HepG2 (cell line): ENCODE results near the gene TTLL13. TPM values are rescaled to one million over a fixed set of nuclear protein-coding genes. Genes with fewer than 3 reads are reported as not detected.
"Not testable (repeated sequence)": the region's sequence is repeated elsewhere in the genome, so short reads cannot be mapped to it uniquely, and the experiment has no call there.

Experiments used
- BCL3 ChIP-seq: sonication (generic); formaldehyde crosslinking; IDR thresholded peaks from 2 replicates; pipeline ENCODE4 v1.5.1; 2020; ENCODE audit warnings: mild to moderate bottlenecking, missing genetic modification reagents, moderate library complexity
- CREB1 ChIP-seq, 2 experiments: fragments of 450-650 bp in 1 of 2; IDR thresholded peaks; 2 replicates each; pipeline ENCODE4 v1.6.1; 2016 to 2017; ENCODE audit warnings: control low read depth in 1 of 2, mild to moderate bottlenecking in 1 of 2, missing compliant biosample characterization in 1 of 2, missing genetic modification characterization in 1 of 2
- GABPB1 ChIP-seq: IDR thresholded peaks from 2 replicates; pipeline ENCODE4 v1.6.1; 2016; ENCODE audit warnings: mild to moderate bottlenecking, missing genetic modification reagents, moderate library complexity, missing compliant biosample characterization
- HDAC2 ChIP-seq: sonication (generic); formaldehyde crosslinking; IDR thresholded peaks from 2 replicates; pipeline ENCODE4 v1.4.0; 2020; ENCODE audit warnings: missing genetic modification reagents
- HIVEP1 ChIP-seq: sonication (generic); formaldehyde crosslinking; IDR thresholded peaks from 2 replicates; pipeline ENCODE4 v1.4.0; 2020; ENCODE audit warnings: mild to moderate bottlenecking, missing genetic modification reagents
- NFYB ChIP-seq: sonication (generic); formaldehyde crosslinking; IDR thresholded peaks from 2 replicates; pipeline ENCODE4 v1.4.0; 2020; ENCODE audit warnings: missing genetic modification reagents
- RAD21 ChIP-seq: fragments of 450-650 bp; formaldehyde crosslinking; IDR thresholded peaks from 2 replicates; pipeline ENCODE4 v1.5.0; 2020; ENCODE audit warnings: mild to moderate bottlenecking
- RXRA ChIP-seq: sonication (generic); formaldehyde crosslinking; IDR thresholded peaks from 2 replicates; pipeline ENCODE4 v1.5.1; 2020; ENCODE audit warnings: missing genetic modification reagents
- SOX6 ChIP-seq, 2 experiments: fragments of 450-650 bp in 1 of 2; sonication (generic) in 1 of 2; formaldehyde crosslinking in 1 of 2; IDR thresholded peaks; 2 replicates each; pipeline versions ENCODE4 v1.4.0 to v1.6.1; 2017 to 2020; ENCODE audit warnings: antibody characterized with exemption in 1 of 2, mild to moderate bottlenecking in 1 of 2, missing genetic modification reagents in 1 of 2
- TEAD3 ChIP-seq: optimal IDR thresholded peaks from 2 replicates; pipeline ENCODE3; 2016; ENCODE audit warnings: borderline replicate concordance
- THAP11 ChIP-seq: IDR thresholded peaks from 2 replicates; pipeline ENCODE4 v1.6.1; 2016; ENCODE audit warnings: missing biosample characterization, missing genetic modification reagents
- ZNF362 ChIP-seq: sonication (generic); formaldehyde crosslinking; IDR thresholded peaks from 2 replicates; pipeline ENCODE4 v1.4.0; 2020; ENCODE audit warnings: missing genetic modification reagents, mild to moderate bottlenecking, borderline replicate concordance
- ZNF547 ChIP-seq: sonication (generic); formaldehyde crosslinking; IDR thresholded peaks from 2 replicates; pipeline ENCODE4 v1.5.1; 2020; ENCODE audit warnings: mild to moderate bottlenecking, missing genetic modification reagents
- ZNF891 ChIP-seq: sonication (generic); formaldehyde crosslinking; IDR thresholded peaks from 2 replicates; pipeline ENCODE4 v1.5.0; 2020; ENCODE audit warnings: mild to moderate bottlenecking, missing genetic modification reagents
- polyA plus RNA-seq, 8 experiments: library from polyadenylated mRNA; depleted of rRNA in 3 of 8; stranded (reverse) in 7 of 8; unstranded in 1 of 8; fragments of >200 nt; fragmentation: Illumina TruSeq in 4 of 8; extraction: Trizol in 4 of 8; gene quantifications; 2 replicates each; pipeline versions ENCODE4 v1.2.1 to v1.2.3, GENCODE V29; 2011 to 2016; ENCODE audit warnings: low read depth in 4 of 8, missing spikeins in 1 of 8, mixed read lengths in 1 of 8; ENCODE audit not compliant: insufficient read depth in 1 of 8
- total RNA-seq, 5 experiments: library from RNA; depleted of rRNA; stranded (reverse); fragments of >200 nt; fragmentation: Illumina TruSeq; extraction: Trizol; gene quantifications; 2 replicates each; pipeline ENCODE4 v1.2.3, GENCODE V29; 2016; ENCODE audit warnings: low read depth in 1 of 5
- TF ChIP-seq, protein P1 (sequence below): sonication (generic); formaldehyde crosslinking; IDR thresholded peaks from 2 replicates; pipeline ENCODE4 v1.5.0; 2020; ENCODE audit warnings: missing genetic modification reagents, mild to moderate bottlenecking, borderline replicate concordance
- TF ChIP-seq, protein P2 (sequence below): sonication (generic); formaldehyde crosslinking; IDR thresholded peaks from 2 replicates; pipeline ENCODE4 v1.4.0; 2020; ENCODE audit warnings: mild to moderate bottlenecking, missing genetic modification reagents
- TF ChIP-seq, protein P3 (sequence below): sonication (generic); formaldehyde crosslinking; IDR thresholded peaks from 2 replicates; pipeline ENCODE4 v1.4.0; 2020; ENCODE audit warnings: missing genetic modification reagents, borderline replicate concordance

The TTLL13 gene
- total and polyA plus RNA-seq, 2 of the 13 experiments (the other 11 are each of a cell fraction or from before 2014, with no cell fraction given): 0.07 to 0.29 TPM

GRCh38 chr15:90293040-90293810, 43.9 kb downstream of the TTLL13 start (continued):
- 0 out of 2 replicates have a peak, but pooled peaks have one; percentile 13 for TF ChIP-seq HDAC2
- 0 out of 2 replicates have a peak, but pooled peaks have one; percentile 36 for TF ChIP-seq RXRA
- TF ChIP-seq CREB1, SOX6 (IDR thresholded peaks at IDR 0.05): not testable (repeated sequence)
- TF ChIP-seq CREB1 (CRISPR knock-in tag; IDR thresholded peaks at IDR 0.05): peak; percentile 8; the same call in 1 of the 2 replicates
- TF ChIP-seq ZNF547 (CRISPR knock-in tag): 0 out of 2 replicates have a peak, but pooled peaks have one; percentile 37
- peak; percentile 57; the same call in 1 of the 2 replicates for TF ChIP-seq BCL3 (CRISPR knock-in tag)
- TF ChIP-seq SOX6 (CRISPR knock-in tag; IDR thresholded peaks at IDR 0.05): peak; percentile 41; the same call in 1 of the 2 replicates
- TF ChIP-seq NFYB (CRISPR knock-in tag): peak; percentile 58
- TF ChIP-seq, protein P1, sequence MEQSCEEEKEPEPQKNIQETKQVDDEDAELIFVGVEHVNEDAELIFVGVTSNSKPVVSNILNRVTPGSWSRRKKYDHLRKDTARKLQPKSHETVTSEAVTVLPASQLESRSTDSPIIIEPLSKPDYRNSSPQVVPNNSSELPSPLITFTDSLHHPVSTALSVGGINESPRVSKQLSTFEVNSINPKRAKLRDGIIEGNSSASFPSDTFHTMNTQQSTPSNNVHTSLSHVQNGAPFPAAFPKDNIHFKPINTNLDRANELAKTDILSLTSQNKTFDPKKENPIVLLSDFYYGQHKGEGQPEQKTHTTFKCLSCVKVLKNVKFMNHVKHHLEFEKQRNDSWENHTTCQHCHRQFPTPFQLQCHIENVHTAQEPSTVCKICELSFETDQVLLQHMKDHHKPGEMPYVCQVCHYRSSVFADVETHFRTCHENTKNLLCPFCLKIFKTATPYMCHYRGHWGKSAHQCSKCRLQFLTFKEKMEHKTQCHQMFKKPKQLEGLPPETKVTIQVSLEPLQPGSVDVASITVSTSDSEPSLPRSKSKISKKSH (CRISPR knock-in tag): peak; percentile 64; the same call in 1 of the 2 replicates
- TF ChIP-seq RAD21 (CRISPR knock-in tag): peak; percentile 75
- 0 out of 2 replicates have a peak, but pooled peaks have one; percentile 16 for TF ChIP-seq HIVEP1 (CRISPR knock-in tag)
- TF ChIP-seq, protein P2, sequence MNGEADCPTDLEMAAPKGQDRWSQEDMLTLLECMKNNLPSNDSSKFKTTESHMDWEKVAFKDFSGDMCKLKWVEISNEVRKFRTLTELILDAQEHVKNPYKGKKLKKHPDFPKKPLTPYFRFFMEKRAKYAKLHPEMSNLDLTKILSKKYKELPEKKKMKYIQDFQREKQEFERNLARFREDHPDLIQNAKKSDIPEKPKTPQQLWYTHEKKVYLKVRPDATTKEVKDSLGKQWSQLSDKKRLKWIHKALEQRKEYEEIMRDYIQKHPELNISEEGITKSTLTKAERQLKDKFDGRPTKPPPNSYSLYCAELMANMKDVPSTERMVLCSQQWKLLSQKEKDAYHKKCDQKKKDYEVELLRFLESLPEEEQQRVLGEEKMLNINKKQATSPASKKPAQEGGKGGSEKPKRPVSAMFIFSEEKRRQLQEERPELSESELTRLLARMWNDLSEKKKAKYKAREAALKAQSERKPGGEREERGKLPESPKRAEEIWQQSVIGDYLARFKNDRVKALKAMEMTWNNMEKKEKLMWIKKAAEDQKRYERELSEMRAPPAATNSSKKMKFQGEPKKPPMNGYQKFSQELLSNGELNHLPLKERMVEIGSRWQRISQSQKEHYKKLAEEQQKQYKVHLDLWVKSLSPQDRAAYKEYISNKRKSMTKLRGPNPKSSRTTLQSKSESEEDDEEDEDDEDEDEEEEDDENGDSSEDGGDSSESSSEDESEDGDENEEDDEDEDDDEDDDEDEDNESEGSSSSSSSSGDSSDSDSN (CRISPR knock-in tag): 0 out of 2 replicates have a peak, but pooled peaks have one; percentile 18
- peak; percentile 28; the same call in 1 of the 2 replicates for TF ChIP-seq GABPB1 (CRISPR knock-in tag)
- TF ChIP-seq, protein P3, sequence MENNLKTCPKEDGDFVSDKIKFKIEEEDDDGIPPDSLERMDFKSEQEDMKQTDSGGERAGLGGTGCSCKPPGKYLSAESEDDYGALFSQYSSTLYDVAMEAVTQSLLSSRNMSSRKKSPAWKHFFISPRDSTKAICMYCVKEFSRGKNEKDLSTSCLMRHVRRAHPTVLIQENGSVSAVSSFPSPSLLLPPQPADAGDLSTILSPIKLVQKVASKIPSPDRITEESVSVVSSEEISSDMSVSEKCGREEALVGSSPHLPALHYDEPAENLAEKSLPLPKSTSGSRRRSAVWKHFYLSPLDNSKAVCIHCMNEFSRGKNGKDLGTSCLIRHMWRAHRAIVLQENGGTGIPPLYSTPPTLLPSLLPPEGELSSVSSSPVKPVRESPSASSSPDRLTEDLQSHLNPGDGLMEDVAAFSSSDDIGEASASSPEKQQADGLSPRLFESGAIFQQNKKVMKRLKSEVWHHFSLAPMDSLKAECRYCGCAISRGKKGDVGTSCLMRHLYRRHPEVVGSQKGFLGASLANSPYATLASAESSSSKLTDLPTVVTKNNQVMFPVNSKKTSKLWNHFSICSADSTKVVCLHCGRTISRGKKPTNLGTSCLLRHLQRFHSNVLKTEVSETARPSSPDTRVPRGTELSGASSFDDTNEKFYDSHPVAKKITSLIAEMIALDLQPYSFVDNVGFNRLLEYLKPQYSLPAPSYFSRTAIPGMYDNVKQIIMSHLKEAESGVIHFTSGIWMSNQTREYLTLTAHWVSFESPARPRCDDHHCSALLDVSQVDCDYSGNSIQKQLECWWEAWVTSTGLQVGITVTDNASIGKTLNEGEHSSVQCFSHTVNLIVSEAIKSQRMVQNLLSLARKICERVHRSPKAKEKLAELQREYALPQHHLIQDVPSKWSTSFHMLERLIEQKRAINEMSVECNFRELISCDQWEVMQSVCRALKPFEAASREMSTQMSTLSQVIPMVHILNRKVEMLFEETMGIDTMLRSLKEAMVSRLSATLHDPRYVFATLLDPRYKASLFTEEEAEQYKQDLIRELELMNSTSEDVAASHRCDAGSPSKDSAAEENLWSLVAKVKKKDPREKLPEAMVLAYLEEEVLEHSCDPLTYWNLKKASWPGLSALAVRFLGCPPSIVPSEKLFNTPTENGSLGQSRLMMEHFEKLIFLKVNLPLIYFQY (CRISPR knock-in tag): peak; percentile 62; the same call in 1 of the 2 replicates
- TF ChIP-seq THAP11 (CRISPR knock-in tag): peak; percentile 33; the same call in 1 of the 2 replicates
- TF ChIP-seq ZNF362 (CRISPR knock-in tag): 0 out of 2 replicates have a peak, but pooled peaks have one; percentile 16
- TF ChIP-seq ZNF891: peak; percentile 77
- TF ChIP-seq TEAD3 (CRISPR knock-in tag): peak; percentile 63
